SK-N-SH treated with all-trans-retinoic acid at 6 μM for 48 hours (cell line): ENCODE measurements around the gene SPRR4.

Experiments
- ARNTL ChIP-seq: fragments of 450-650 bp; formaldehyde crosslinking; IDR thresholded peaks from 2 replicates; pipeline ENCODE4 v1.5.0; 2020; ENCODE audit warnings: low read depth, mild to moderate bottlenecking, moderate library complexity, borderline replicate concordance
- CREB5 ChIP-seq: fragments of 250-450 bp; sonication (Bioruptor Pico); IDR thresholded peaks from 2 replicates; pipeline ENCODE4 v1.5.1; 2020; ENCODE audit warnings: low read depth, mild to moderate bottlenecking, moderate library complexity
- CSRNP3 ChIP-seq: fragments of 250-450 bp; sonication (Bioruptor Pico); IDR thresholded peaks from 2 replicates; pipeline ENCODE4 v1.5.1; 2021; ENCODE audit warnings: mild to moderate bottlenecking, moderate library complexity
- ESRRG ChIP-seq: fragments of 250-450 bp; sonication (Bioruptor Pico); IDR thresholded peaks from 2 replicates; pipeline ENCODE4 v1.6.1; 2021; ENCODE audit warnings: mild to moderate bottlenecking
- GLIS3 ChIP-seq: fragments of 250-450 bp; sonication (Bioruptor Pico); IDR thresholded peaks from 2 replicates; pipeline ENCODE4 v1.5.0; 2020; ENCODE audit warnings: mild to moderate bottlenecking, moderate library complexity
- ISL1 ChIP-seq: fragments of 250-450 bp; sonication (Bioruptor Pico); IDR thresholded peaks from 2 replicates; pipeline ENCODE4 v2.1.2; 2022; ENCODE audit warnings: mild to moderate bottlenecking, moderate library complexity
- PATZ1 ChIP-seq: fragments of 250-450 bp; sonication (Bioruptor Pico); IDR thresholded peaks from 2 replicates; pipeline ENCODE4 v1.8.0; 2020; ENCODE audit warnings: mild to moderate bottlenecking, moderate library complexity, borderline replicate concordance
- PPARA ChIP-seq: fragments of 250-450 bp; sonication (Bioruptor Pico); IDR thresholded peaks from 2 replicates; pipeline ENCODE4 v1.5.0; 2020; ENCODE audit warnings: mild to moderate bottlenecking, borderline replicate concordance
- TSHZ2 ChIP-seq: fragments of 250-450 bp; sonication (Bioruptor Pico); IDR thresholded peaks from 2 replicates; pipeline ENCODE4 v1.5.0; 2020; ENCODE audit warnings: mild to moderate bottlenecking, moderate library complexity
- ZFP30 ChIP-seq: fragments of 450-650 bp; formaldehyde crosslinking; IDR thresholded peaks from 2 replicates; pipeline ENCODE4 v1.5.0; 2022; ENCODE audit warnings: mild to moderate bottlenecking, moderate library complexity
- ZNF8 ChIP-seq: fragments of 450-650 bp; formaldehyde crosslinking; IDR thresholded peaks from 2 replicates; pipeline ENCODE4 v1.5.0; 2020; ENCODE audit warnings: mild to moderate bottlenecking, moderate library complexity

GRCh38 chr1:152951711-152952110 is 18.7 kb upstream of the SPRR4 start:
- no peak for TF ChIP-seq ISL1 (CRISPR knock-in tag)
- TF ChIP-seq ARNTL, result no peak
- no peak for TF ChIP-seq GLIS3
- no peak for TF ChIP-seq ESRRG
- no peak for TF ChIP-seq CSRNP3 (CRISPR knock-in tag)
- no peak for TF ChIP-seq PATZ1 (CRISPR knock-in tag)
- TF ChIP-seq CREB5 (CRISPR knock-in tag), result no peak
- TF ChIP-seq TSHZ2 (CRISPR knock-in tag), result no peak
- TF ChIP-seq PPARA (CRISPR knock-in tag), result no peak
- no peak for TF ChIP-seq ZNF8 (CRISPR knock-in tag)
- TF ChIP-seq ZFP30 (CRISPR knock-in tag), result no peak
